Left lung (tissue), 10 donors: Measurements from ENCODE around the gene P3H1. TPM values are rescaled to one million over a fixed set of nuclear protein-coding genes. Genes with fewer than 3 reads are reported as not detected.

Source experiments
- ATAC-seq: fragments of 200-7000 bp; cut with Tn5 transposase; one replicate; pipeline ENCODE4 v1.9.1; 2020; ENCODE audit warnings: moderate library complexity
- DNase-seq, 4 donors: peaks; one replicate each; pipeline ENCODE4 v3.0.0-alpha.2; 2013 to 2020
- H3K27ac ChIP-seq, 2 donors: fragments of 200-600 bp; sonication (generic) in 1 of 2; one replicate each; pipeline versions ENCODE4 v1.5.0 to v1.8.0; 2020 to 2021
- H3K27me3 ChIP-seq, 2 donors: fragments of 200-600 bp; sonication (generic) in 1 of 2; one replicate each; pipeline versions ENCODE4 v1.5.0 to v1.8.0; 2020 to 2021
- H3K36me3 ChIP-seq, 2 donors: fragments of 200-600 bp; sonication (generic) in 1 of 2; one replicate each; pipeline versions ENCODE4 v1.5.0 to v1.8.0; 2020 to 2021
- H3K4me1 ChIP-seq, 2 donors: fragments of 200-600 bp; one replicate each; pipeline ENCODE4 v1.8.0; 2021
- H3K4me3 ChIP-seq, 2 donors: fragments of 200-600 bp; sonication (generic) in 1 of 2; one replicate each; pipeline versions ENCODE4 v1.5.0 to v1.8.0; 2020 to 2021; ENCODE audit warnings: mild to moderate bottlenecking in 1 of 2
- H3K9me3 ChIP-seq, 2 donors: fragments of 200-600 bp; sonication (generic) in 1 of 2; one replicate each; pipeline versions ENCODE4 v1.5.0 to v1.8.0; 2020 to 2021
- intact Hi-C, 2 donors: fragments of 100-400 bp; cut with DNase I; formaldehyde crosslinking; loops; one replicate each; pipeline versions ENCODE4 v1.11.2 to v1.14.2; 2022
- polyA plus RNA-seq, 6 donors: library from polyadenylated mRNA; unstranded; fragments of 120-200 nt; gene quantifications; one replicate each; pipeline ENCODE4 v1.2.1, GENCODE V29; 2013; ENCODE audit not compliant: insufficient read length in 6 of 6
- total RNA-seq, 2 donors: library from RNA; stranded (reverse); fragmentation: NEBNext Ultra II Directional; extraction: Animal tissue kit (Norgen Biotek cat#: 25700); gene quantifications; one replicate each; pipeline ENCODE4 v1.2.1, GENCODE V29; 2021
- TF ChIP-seq, protein P1 (sequence below), 2 donors: fragments of 200-600 bp; sonication (generic) in 1 of 2; IDR thresholded peaks; one replicate each; pipeline versions ENCODE4 v1.5.0 to v1.8.0; 2021; ENCODE audit warnings: antibody characterized with exemption in 2 of 2
- donor health status: DM: no; HTN: yes; CAD: no.
- donor health status: DM: no; HTN: no; CAD: no.

The P3H1 gene
- total and polyA plus RNA-seq, 8 donors = 47.4 to 101 (median 86.1) TPM

- ATAC-seq = no peak
- intact Hi-C loops = loop anchor here in 1 of 2 donors (10.0 kb wide), 1 partner anchor 290 kb away; no protein-coding TSS in a partner anchor
- H3K4me3 ChIP-seq = no peak overlapping the region
Observed at GRCh38 chr1:42784547-42784945, 17.7 kb upstream of the P3H1 start.

DNA sequence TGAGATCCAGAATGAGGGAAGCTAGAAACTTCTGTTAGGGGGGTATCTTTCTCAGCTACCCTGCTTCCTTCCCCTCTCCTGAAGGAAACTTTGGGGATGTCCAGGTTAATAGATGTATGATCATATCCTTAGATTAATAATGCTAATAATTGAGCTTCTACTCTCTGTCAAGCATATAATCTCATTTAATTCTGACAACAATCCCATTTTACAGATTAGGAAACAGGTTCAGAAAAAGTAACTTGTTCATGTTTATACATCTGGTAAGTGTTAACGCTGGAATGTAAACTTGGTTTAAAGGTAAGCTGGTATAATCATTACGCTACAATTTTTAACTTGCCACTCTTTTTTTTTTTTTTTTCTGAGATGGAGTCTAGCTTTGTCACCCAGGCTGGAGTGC, 16.3 kb upstream of the P3H1 start:
- intact Hi-C loops = loop anchor here in 1 of 2 donors (10.0 kb wide), 1 partner anchor 292 kb away; no protein-coding TSS in a partner anchor
- DNase-seq = no peak
- TF ChIP-seq, protein P1, sequence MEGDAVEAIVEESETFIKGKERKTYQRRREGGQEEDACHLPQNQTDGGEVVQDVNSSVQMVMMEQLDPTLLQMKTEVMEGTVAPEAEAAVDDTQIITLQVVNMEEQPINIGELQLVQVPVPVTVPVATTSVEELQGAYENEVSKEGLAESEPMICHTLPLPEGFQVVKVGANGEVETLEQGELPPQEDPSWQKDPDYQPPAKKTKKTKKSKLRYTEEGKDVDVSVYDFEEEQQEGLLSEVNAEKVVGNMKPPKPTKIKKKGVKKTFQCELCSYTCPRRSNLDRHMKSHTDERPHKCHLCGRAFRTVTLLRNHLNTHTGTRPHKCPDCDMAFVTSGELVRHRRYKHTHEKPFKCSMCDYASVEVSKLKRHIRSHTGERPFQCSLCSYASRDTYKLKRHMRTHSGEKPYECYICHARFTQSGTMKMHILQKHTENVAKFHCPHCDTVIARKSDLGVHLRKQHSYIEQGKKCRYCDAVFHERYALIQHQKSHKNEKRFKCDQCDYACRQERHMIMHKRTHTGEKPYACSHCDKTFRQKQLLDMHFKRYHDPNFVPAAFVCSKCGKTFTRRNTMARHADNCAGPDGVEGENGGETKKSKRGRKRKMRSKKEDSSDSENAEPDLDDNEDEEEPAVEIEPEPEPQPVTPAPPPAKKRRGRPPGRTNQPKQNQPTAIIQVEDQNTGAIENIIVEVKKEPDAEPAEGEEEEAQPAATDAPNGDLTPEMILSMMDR (IDR thresholded peaks at IDR 0.05) = no peak
- Histone ChIP-seq H3K9me3 (no peaks in the 10 kb centered on the region), H3K27me3 (peaks cover 0 to 20% of the 10 kb centered on the region in 2 donors), H3K36me3 (peaks cover 0 to 28% of the 10 kb centered on the region in 2 donors), H3K4me1 (peaks cover 0 to 11% of the 10 kb centered on the region in 2 donors), H3K27ac (no peak overlapping the region), H3K4me3 (no peak overlapping the region)
- no peak for ATAC-seq

More at GRCh38 chr1:42784547-42784945, 17.7 kb upstream of the P3H1 start:
- TF ChIP-seq, protein P1 (IDR thresholded peaks at IDR 0.05) = no peak
- Histone ChIP-seq H3K36me3 (peaks cover 0 to 22% of the 10 kb centered on the region in 2 donors), H3K27ac (no peak overlapping the region), H3K27me3 (peaks cover 0 to 20% of the 10 kb centered on the region in 2 donors), H3K9me3 (no peaks in the 10 kb centered on the region), H3K4me1 (peaks cover 0 to 11% of the 10 kb centered on the region in 2 donors)
- no peak for DNase-seq

DNA sequence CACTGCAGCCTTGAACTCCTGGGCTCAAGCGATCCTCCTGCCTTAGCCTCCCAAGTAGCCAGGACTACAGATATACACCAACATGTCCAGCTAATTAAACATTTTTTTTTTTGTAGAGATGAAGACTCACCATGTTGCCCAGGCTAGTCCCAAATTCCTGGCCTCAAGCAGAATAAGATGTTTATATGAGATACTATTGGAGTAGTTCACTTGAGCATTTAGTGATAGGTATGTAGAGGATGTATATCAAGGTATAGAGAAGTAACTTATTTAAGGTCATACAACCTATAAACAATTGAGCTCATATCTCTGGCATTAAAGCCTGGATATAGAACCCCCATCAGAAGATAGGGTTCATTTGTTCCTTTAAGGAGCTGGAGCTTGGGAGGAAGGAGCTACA, 13.3 kb upstream of the P3H1 start:
- Histone ChIP-seq H3K9me3 (no peaks in the 10 kb centered on the region), H3K4me1 (peaks cover 0 to 7% of the 10 kb centered on the region in 2 donors), H3K27ac (no peak overlapping the region), H3K4me3 (no peak overlapping the region), H3K27me3 (peaks cover 0 to 8% of the 10 kb centered on the region in 2 donors), H3K36me3 (peaks cover 0 to 57% of the 10 kb centered on the region in 2 donors)
- no peak for DNase-seq
- intact Hi-C loops = loop anchor here in 1 of 2 donors (10.0 kb wide), 1 partner anchor 295 kb away; no protein-coding TSS in a partner anchor
- no peak for ATAC-seq
- TF ChIP-seq, protein P1 (IDR thresholded peaks at IDR 0.05) = no peak

GRCh38 chr1:42779725-42780124, 12.9 kb upstream of the P3H1 start:
- Histone ChIP-seq H3K4me1 (peaks cover 0 to 2% of the 10 kb centered on the region in 2 donors), H3K36me3 (peaks cover 0 to 61% of the 10 kb centered on the region in 2 donors), H3K27me3 (peaks cover 0 to 3% of the 10 kb centered on the region in 2 donors), H3K9me3 (no peaks in the 10 kb centered on the region), H3K27ac (no peak overlapping the region), H3K4me3 (no peak overlapping the region)
- no peak for ATAC-seq
- DNase-seq = no peak
- TF ChIP-seq, protein P1 (IDR thresholded peaks at IDR 0.05) = no peak
- intact Hi-C loops = loop anchor here in 1 of 2 donors (10.0 kb wide), 1 partner anchor 295 kb away; no protein-coding TSS in a partner anchor

GRCh38 chr1:42777852-42778251, 11.0 kb upstream of the P3H1 start:
- Histone ChIP-seq H3K36me3 (peaks cover 0 to 74% of the 10 kb centered on the region in 2 donors), H3K9me3 (no peaks in the 10 kb centered on the region), H3K4me1 (no peaks in the 10 kb centered on the region), H3K27me3 (no peaks in the 10 kb centered on the region), H3K4me3 (no peak overlapping the region), H3K27ac (no peak overlapping the region)
- DNase-seq (peak in 1 of 4 donors; percentile 22), ATAC-seq (peak; percentile 78)
- TF ChIP-seq, protein P1 (IDR thresholded peaks at IDR 0.05) = peak; percentile 30 to 60
- intact Hi-C loops = no loop called here
